ENCODE data around the gene PSMB11. TPM values are rescaled to one million over a fixed set of nuclear protein-coding genes. Genes with fewer than 3 reads are reported as not detected.
A peak's percentile ranks its signal among the peaks of the same experiment; 100 is the strongest.

The PSMB11 gene
- total and polyA plus RNA-seq, 8 donors = not detected

DNA sequence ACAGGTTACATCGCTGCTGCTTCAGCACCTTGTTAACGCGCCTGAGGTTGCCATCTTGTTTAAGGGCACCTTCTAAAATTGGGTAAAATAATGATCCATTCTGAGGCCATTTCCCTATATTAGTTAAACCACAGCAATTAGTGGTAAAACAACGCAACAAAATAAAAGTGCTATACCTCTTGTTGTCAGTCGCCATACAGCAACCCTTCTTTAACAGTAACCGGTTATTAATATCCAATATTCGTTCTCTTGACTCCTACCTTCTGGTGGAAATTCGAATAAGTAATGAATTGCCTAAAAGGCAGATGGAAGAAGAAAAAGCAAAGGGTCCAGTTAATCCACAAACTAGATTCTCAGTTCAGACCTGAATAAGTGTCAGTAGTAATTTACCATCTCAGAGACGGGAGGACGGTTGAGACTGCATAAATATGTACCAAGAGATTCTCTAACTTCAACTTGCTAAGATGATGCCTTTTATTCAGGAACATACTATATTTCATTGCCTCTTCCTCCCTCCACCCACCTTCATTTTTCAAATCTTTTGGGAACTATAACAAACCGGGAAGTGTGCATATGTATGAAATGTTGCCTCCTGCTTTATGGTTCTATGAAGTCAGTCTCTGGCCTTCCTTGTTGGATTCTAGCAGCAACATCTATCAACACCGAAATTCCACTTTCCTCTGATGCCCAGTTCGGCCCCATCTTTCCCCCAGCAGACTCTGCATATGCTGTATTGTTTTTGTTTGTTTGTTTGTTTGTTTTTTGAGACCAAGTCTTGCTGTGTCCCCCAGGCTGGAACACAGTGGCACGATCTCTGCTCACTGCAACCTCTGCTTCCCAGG, 6.5 kb upstream of the PSMB11 start:
- H3K27ac ChIP-seq = peak overlapping the region; percentile 93 to 96
- intact Hi-C loops (cut with DNase I) = no loop called here
- H3K27me3 ChIP-seq = no peaks in the 10 kb centered on the region
- H3K4me1 ChIP-seq = peaks cover 8 to 23% of the 10 kb centered on the region in 2 donors
- DNase-seq (no peak), ATAC-seq (no peak)
- TF ChIP-seq, protein P1, sequence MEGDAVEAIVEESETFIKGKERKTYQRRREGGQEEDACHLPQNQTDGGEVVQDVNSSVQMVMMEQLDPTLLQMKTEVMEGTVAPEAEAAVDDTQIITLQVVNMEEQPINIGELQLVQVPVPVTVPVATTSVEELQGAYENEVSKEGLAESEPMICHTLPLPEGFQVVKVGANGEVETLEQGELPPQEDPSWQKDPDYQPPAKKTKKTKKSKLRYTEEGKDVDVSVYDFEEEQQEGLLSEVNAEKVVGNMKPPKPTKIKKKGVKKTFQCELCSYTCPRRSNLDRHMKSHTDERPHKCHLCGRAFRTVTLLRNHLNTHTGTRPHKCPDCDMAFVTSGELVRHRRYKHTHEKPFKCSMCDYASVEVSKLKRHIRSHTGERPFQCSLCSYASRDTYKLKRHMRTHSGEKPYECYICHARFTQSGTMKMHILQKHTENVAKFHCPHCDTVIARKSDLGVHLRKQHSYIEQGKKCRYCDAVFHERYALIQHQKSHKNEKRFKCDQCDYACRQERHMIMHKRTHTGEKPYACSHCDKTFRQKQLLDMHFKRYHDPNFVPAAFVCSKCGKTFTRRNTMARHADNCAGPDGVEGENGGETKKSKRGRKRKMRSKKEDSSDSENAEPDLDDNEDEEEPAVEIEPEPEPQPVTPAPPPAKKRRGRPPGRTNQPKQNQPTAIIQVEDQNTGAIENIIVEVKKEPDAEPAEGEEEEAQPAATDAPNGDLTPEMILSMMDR (IDR thresholded peaks at IDR 0.05) = no peak
- peak overlapping the region; percentile 89 to 94 for H3K4me3 ChIP-seq
- H3K9me3 ChIP-seq = no peaks in the 10 kb centered on the region
- H3K36me3 ChIP-seq = peaks cover 0 to 30% of the 10 kb centered on the region in 2 donors

DNA sequence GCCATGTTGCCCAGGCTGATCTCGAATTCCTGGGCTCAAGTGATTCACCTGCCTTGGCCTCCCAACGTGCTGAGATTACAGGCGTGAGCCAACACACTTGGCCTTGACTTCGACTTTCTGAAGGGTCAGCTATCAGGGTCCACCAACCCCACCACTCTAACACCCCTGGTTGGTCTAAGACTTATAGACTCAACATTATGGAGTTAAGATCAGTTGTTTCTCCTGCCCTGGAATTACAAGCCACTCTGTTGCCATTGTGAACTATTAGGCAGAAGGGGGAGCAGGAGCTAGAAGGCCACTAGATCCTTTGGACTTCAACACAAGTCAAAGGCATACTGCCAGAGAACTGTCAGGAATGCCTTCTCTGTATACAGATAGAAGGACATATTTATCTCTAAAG, 1.9 kb upstream of the PSMB11 start:
- Histone ChIP-seq H3K27ac (no peak overlapping the region), H3K4me1 (peaks cover 0 to 17% of the 10 kb centered on the region in 2 donors), H3K27me3 (no peaks in the 10 kb centered on the region), H3K4me3 (no peak overlapping the region), H3K36me3 (no peaks in the 10 kb centered on the region), H3K9me3 (no peaks in the 10 kb centered on the region)
- TF ChIP-seq, protein P1 (IDR thresholded peaks at IDR 0.05) = no peak
- no peak for ATAC-seq
- DNase-seq = no peak
- intact Hi-C loops (cut with DNase I) = no loop called here

DNA sequence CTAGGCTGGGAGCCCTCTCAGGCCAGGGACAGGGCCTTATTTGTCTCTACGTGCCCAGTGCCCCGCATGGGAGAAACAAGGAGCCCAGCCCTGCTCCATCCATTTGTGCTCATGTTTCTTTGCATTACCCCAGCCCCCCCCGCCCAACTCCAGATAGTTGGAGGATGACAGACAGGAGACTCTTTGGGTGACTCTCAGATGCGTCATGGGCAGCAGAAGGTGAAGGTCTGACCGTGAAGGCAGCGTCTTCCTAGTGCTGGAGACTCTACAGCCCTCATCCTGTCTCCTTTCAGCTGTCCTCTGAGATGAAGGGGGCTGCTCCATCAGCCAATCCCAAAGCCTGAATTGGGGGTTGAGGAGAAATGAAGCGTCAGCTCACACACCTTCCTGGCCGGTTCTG, 283 bp upstream of the PSMB11 start:
- H3K36me3 ChIP-seq = no peaks in the 10 kb centered on the region
- no peak for ATAC-seq
- H3K9me3 ChIP-seq = no peaks in the 10 kb centered on the region
- intact Hi-C loops (cut with DNase I) = no loop called here
- H3K4me3 ChIP-seq = no peak overlapping the region
- H3K27ac ChIP-seq = no peak overlapping the region
- peaks cover 0 to 15% of the 10 kb centered on the region in 2 donors for H3K4me1 ChIP-seq
- TF ChIP-seq, protein P1 (IDR thresholded peaks at IDR 0.05) = no peak
- no peak for DNase-seq
- no peaks in the 10 kb centered on the region for H3K27me3 ChIP-seq

DNA sequence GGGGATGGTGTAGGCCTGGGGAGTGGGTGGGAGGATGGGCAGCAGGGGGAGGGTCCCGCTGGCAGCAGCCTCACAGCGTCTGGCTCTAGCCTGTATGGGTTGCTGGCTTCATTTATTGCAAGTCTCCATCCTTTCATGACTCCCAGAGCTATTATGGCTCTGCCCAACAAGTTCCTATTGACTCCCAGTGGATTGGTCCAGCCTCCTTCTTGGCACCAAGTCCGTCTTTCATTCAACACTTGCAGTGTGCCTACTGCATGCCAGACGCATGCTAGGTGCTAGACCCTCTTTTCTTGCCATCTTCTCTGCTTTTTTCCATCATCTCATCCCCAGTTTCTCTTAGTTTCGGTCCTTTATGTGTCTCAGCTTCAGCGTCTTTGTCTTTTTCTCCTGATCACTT, 1.1 kb downstream of the PSMB11 start:
- intact Hi-C loops (cut with DNase I) = no loop called here
- Histone ChIP-seq H3K4me3 (no peak overlapping the region), H3K27me3 (no peaks in the 10 kb centered on the region), H3K36me3 (no peaks in the 10 kb centered on the region), H3K9me3 (no peaks in the 10 kb centered on the region), H3K4me1 (peaks cover 0 to 15% of the 10 kb centered on the region in 2 donors), H3K27ac (no peak overlapping the region)
- DNase-seq (no peak), ATAC-seq (no peak)
- TF ChIP-seq, protein P1 (IDR thresholded peaks at IDR 0.05) = no peak

DNA sequence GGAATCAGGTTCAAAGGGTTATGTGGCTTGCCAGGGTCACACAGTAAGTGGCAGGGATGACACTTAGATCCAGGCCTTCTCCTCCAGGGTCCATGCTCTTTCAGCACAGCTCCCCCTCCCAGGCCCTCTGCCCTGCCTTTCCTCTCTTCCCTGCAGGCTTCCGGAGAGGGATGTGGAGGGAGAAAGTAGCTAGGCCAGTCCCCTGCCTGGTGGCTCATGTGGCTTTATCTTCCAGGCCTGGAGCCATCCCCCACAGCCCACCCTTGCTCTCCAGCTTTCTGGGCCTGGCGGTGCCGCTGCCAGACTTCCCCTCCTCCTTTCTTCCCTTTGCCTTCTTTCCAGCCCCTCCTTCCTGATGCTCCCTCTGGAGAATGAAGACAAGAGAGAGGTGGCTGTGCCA, 1.7 kb downstream of the PSMB11 start:
- ATAC-seq = no peak
- DNase-seq = peak in 1 of 4 donors; percentile 32
- TF ChIP-seq, protein P1 (IDR thresholded peaks at IDR 0.05) = no peak
- Histone ChIP-seq H3K27me3 (no peaks in the 10 kb centered on the region), H3K4me3 (no peak overlapping the region), H3K27ac (no peak overlapping the region), H3K36me3 (no peaks in the 10 kb centered on the region), H3K4me1 (peaks cover 0 to 15% of the 10 kb centered on the region in 2 donors), H3K9me3 (no peaks in the 10 kb centered on the region)
- intact Hi-C loops (cut with DNase I) = no loop called here

Data from left lung (tissue), 10 donors.